HepG2 (cell line): ENCODE data around the gene ACACA. TPM values are rescaled to one million over a fixed set of nuclear protein-coding genes. Genes with fewer than 3 reads are reported as not detected.
A peak's percentile ranks its signal among the peaks of the same experiment; 100 is the strongest.

Experiments
- ATAC-seq: fragments of 200-7000 bp; cut with Tn5 transposase; 3 replicates; pipeline ENCODE4 v1.9.1; 2020; ENCODE audit warnings: mild to moderate bottlenecking, moderate library complexity
- BruUV-seq: library from RNA; stranded (reverse); fragments of 400-500 nt; replicated peaks from 2 replicates; lab custom pipeline; 2021; lab: Mats Ljungman, UMichigan
- CTCF ChIA-PET: fragments of 300-600 bp; formaldehyde crosslinking; extraction: SDS; loops from one replicate; lab custom pipeline; 2021; ENCODE audit warnings: low total read pairs, inconsistent platforms, low intra/inter-chr PET ratio; lab: Yijun Ruan, JAX
- POLR2A ChIA-PET: fragments of 350-600 bp; sonication (Branson Sonifier 250); formaldehyde crosslinking; loops from one replicate; lab custom pipeline; 2020; ENCODE audit warnings: antibody characterized with exemption, inconsistent platforms; lab: Yijun Ruan, JAX
- DNase-seq: peaks from one replicate; pipeline ENCODE4 v3.0.0-alpha.2; 2015; ENCODE audit warnings: low spot score
- FAIRE-seq: peaks from 3 replicates; lab custom pipeline; 2011; peaks lifted over from hg19 to GRCh38; lab: Jason Lieb, UNC
- H2AFZ ChIP-seq: one replicate; pipeline ENCODE4 v1.6.1; 2011; ENCODE audit warnings: low read length, inconsistent platforms
- H3K27ac ChIP-seq: fragments of 300-600 bp; 3 replicates; pipeline ENCODE4 v1.8.0; 2011; ENCODE audit warnings: mixed run types, mild to moderate bottlenecking, mixed read lengths, low read length, inconsistent platforms; ENCODE audit not compliant: insufficient read depth; ENCODE audit errors: extremely low read length
- H3K27me3 ChIP-seq, 2 experiments: fragments of 200-600 bp in 1 of 2; 2 replicates in 1 of 2; 3 replicates in 1 of 2; pipeline versions ENCODE4 v1.6.0 to v1.8.0; 2011; ENCODE audit warnings: low read length in 2 of 2, mild to moderate bottlenecking in 2 of 2, moderate library complexity in 2 of 2, inconsistent platforms in 1 of 2; ENCODE audit not compliant: insufficient read depth in 2 of 2, control insufficient read depth in 1 of 2
- H3K36me3 ChIP-seq, 2 experiments: fragments of 200-600 bp in 1 of 2; replicated peaks in 1 of 2; 2 replicates in 1 of 2; 3 replicates in 1 of 2; pipeline versions ENCODE4 v1.5.1 to v1.8.0; 2011; ENCODE audit warnings: low read length in 2 of 2, inconsistent platforms in 1 of 2; ENCODE audit not compliant: insufficient read depth in 2 of 2, control insufficient read depth in 1 of 2
- H3K4me1 ChIP-seq: 2 replicates; pipeline ENCODE4 v1.5.1; 2012; ENCODE audit warnings: low read length, inconsistent platforms; ENCODE audit not compliant: insufficient read depth
- H3K4me2 ChIP-seq: 2 replicates; pipeline ENCODE4 v1.6.0; 2011; ENCODE audit warnings: low read depth, low read length, inconsistent platforms
- H3K4me3 ChIP-seq, 3 experiments: fragments of 200-600 bp in 1 of 3; sonication (generic), shearing (Covaris generic) in 1 of 3; replicated peaks in 1 of 3; 2 replicates each; pipeline ENCODE4 v1.5.1; 2011 to 2016; ENCODE audit warnings: low read length in 3 of 3, inconsistent platforms in 2 of 3, low read depth in 2 of 3, mild to moderate bottlenecking in 2 of 3, control low read depth in 1 of 3, mixed read lengths in 1 of 3; ENCODE audit not compliant: insufficient read depth in 1 of 3
- H3K79me2 ChIP-seq: one replicate; pipeline ENCODE4 v1.6.1; 2011; ENCODE audit warnings: low read length, inconsistent platforms; ENCODE audit not compliant: insufficient read depth
- H3K9ac ChIP-seq: 2 replicates; pipeline ENCODE4 v1.6.0; 2011; ENCODE audit warnings: mild to moderate bottlenecking, low read depth, low read length, inconsistent platforms; ENCODE audit not compliant: insufficient read depth
- H3K9me3 ChIP-seq: 2 replicates; pipeline ENCODE4 v1.5.1; 2012; ENCODE audit warnings: mild to moderate bottlenecking, low read length
- H4K20me1 ChIP-seq: 2 replicates; pipeline ENCODE4 v1.6.0; 2011; ENCODE audit warnings: inconsistent platforms, mild to moderate bottlenecking, low read length, moderate library complexity; ENCODE audit not compliant: insufficient read depth
- FOXA1 ChIP-seq, 2 experiments: fragments of 450-650 bp in 1 of 2; sonication (generic) in 1 of 2; formaldehyde crosslinking in 1 of 2; IDR thresholded peaks; 2 replicates each; pipeline versions ENCODE4 v1.4.0 to v1.6.1; 2016 to 2020; ENCODE audit warnings: missing genetic modification reagents in 1 of 2
- FOXA3 ChIP-seq: IDR thresholded peaks from 2 replicates; pipeline ENCODE4 v1.6.1; 2016; ENCODE audit warnings: missing genetic modification reagents, missing compliant biosample characterization
- GATAD2A ChIP-seq: IDR thresholded peaks from 2 replicates; pipeline ENCODE4 v1.6.1; 2016
- HDAC2 ChIP-seq: sonication (generic); formaldehyde crosslinking; IDR thresholded peaks from 2 replicates; pipeline ENCODE4 v1.4.0; 2020; ENCODE audit warnings: missing genetic modification reagents
- IRF9 ChIP-seq: sonication (generic); formaldehyde crosslinking; IDR thresholded peaks from 2 replicates; pipeline ENCODE4 v1.8.0; 2022; ENCODE audit warnings: missing genetic modification reagents, mild to moderate bottlenecking, borderline replicate concordance
- RBM22 ChIP-seq: fragments of 200-400 bp; formaldehyde crosslinking; optimal IDR thresholded peaks from 2 replicates; pipeline ENCODE3; 2017; ENCODE audit warnings: mild to moderate bottlenecking, low read length, moderate library complexity
- ZBTB8A ChIP-seq: sonication (generic); formaldehyde crosslinking; IDR thresholded peaks from 2 replicates; pipeline ENCODE4 v1.4.0; 2020; ENCODE audit warnings: mild to moderate bottlenecking, low read depth, missing genetic modification reagents, borderline replicate concordance
- ZNF263 ChIP-seq: sonication (generic); formaldehyde crosslinking; IDR thresholded peaks from 2 replicates; pipeline ENCODE4 v1.4.0; 2020; ENCODE audit warnings: missing genetic modification reagents
- ZNF335 ChIP-seq: sonication (generic); formaldehyde crosslinking; IDR thresholded peaks from 2 replicates; pipeline ENCODE4 v1.4.0; 2020; ENCODE audit warnings: missing genetic modification reagents
- ZNF513 ChIP-seq: sonication (generic); formaldehyde crosslinking; conservative IDR thresholded peaks from 2 replicates; pipeline ENCODE4 v1.5.0; 2020; ENCODE audit warnings: missing genetic modification reagents
- ZNF546 ChIP-seq: sonication (generic); formaldehyde crosslinking; conservative IDR thresholded peaks from 2 replicates; pipeline ENCODE4 v1.8.1; 2023; ENCODE audit warnings: mild to moderate bottlenecking, missing genetic modification reagents
- WGBS: methylation state at CpG from one replicate; pipeline ENCODE4 v1.1.6; 2017; ENCODE audit warnings: low lambda C conversion rate; 5-methylcytosine and 5-hydroxymethylcytosine counted together
- in situ Hi-C: cut with HindIII; loops from 2 replicates; pipeline ENCODE4 v1.10.0; 2017; ENCODE audit warnings: low pct_unique_long_range_greater_than_20kb; ENCODE audit not compliant: extremely low pct_ligation_motif_present
- intact Hi-C: fragments of 100-400 bp; cut with micrococcal nuclease; formaldehyde crosslinking; loops from one replicate; pipeline ENCODE4 v1.10.0; 2022; ENCODE audit not compliant: unreplicated experiment
- polyA plus RNA-seq, 8 experiments: library from polyadenylated mRNA; depleted of rRNA in 3 of 8; stranded (reverse) in 7 of 8; unstranded in 1 of 8; fragments of >200 nt; fragmentation: Illumina TruSeq in 4 of 8; extraction: Trizol in 4 of 8; gene quantifications; 2 replicates each; pipeline versions ENCODE4 v1.2.1 to v1.2.3, GENCODE V29; 2011 to 2016; ENCODE audit warnings: low read depth in 4 of 8, missing spikeins in 1 of 8, mixed read lengths in 1 of 8; ENCODE audit not compliant: insufficient read depth in 1 of 8
- total RNA-seq, 5 experiments: library from RNA; depleted of rRNA; stranded (reverse); fragments of >200 nt; fragmentation: Illumina TruSeq; extraction: Trizol; gene quantifications; 2 replicates each; pipeline ENCODE4 v1.2.3, GENCODE V29; 2016; ENCODE audit warnings: low read depth in 1 of 5
- TF ChIP-seq, protein P1 (sequence below): sonication (generic); formaldehyde crosslinking; IDR thresholded peaks from 2 replicates; pipeline ENCODE4 v1.4.0; 2020; ENCODE audit warnings: mild to moderate bottlenecking, missing genetic modification reagents
- TF ChIP-seq, protein P2 (sequence below): IDR thresholded peaks from 2 replicates; pipeline ENCODE4 v1.6.1; 2016; ENCODE audit warnings: low read depth, missing genetic modification reagents, missing compliant biosample characterization

Gene ACACA
- total and polyA plus RNA-seq, 2 of the 13 experiments (the other 11 are each of a cell fraction or from before 2014, with no cell fraction given): 39.2 to 47.2 TPM

- TF ChIP-seq, protein P1, sequence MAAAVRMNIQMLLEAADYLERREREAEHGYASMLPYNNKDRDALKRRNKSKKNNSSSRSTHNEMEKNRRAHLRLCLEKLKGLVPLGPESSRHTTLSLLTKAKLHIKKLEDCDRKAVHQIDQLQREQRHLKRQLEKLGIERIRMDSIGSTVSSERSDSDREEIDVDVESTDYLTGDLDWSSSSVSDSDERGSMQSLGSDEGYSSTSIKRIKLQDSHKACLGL (CRISPR knock-in tag): no peak
- no peak for TF ChIP-seq IRF9 (CRISPR knock-in tag)
- TF ChIP-seq RBM22: no peak
- TF ChIP-seq ZNF263: no peak
- TF ChIP-seq ZNF513 (CRISPR knock-in tag): no peak
- TF ChIP-seq ZNF546 (CRISPR knock-in tag): no peak
These were observed 235.7 kb downstream of the ACACA start (continued) for GRCh38 chr17:37170881-37171425.

DNA sequence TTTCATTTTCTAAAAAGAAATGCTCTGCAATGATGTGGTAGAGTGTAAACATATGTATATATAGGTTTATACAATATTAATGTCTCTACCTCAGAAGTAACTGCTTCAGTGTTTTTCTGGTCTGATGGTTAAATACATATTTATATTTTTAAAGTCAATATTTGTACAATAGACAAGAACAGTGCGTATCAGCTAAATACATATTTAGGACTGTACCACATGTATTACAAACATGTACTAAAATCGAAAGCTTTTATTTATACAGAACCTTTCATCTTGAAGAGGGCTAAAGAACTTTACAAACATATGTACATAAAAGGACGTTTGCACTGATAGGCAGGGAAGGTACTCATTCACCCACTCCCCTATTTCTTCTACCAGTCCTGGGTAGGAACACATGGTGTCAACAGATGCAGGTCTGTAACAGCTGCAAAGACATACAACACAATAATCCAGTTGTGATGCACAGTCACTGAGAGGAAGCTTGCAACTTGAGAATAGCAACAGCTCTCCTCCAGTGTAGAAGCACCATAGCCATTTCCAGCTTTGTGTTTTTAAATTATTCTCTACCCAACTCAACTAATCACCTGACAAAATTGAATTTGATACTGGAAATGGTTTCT, 237.8 kb downstream of the ACACA start:
- WGBS: 30% methylated on average over 3 of the region's 3 CpGs
- DNase-seq (peak; percentile 7), FAIRE-seq (no peak), ATAC-seq (peak; percentile 52; the same call in 2 of the 3 replicates)
- H3K27ac ChIP-seq: no peak overlapping the region
- H3K9ac ChIP-seq: 0 out of 2 replicates have a peak overlapping the region, but pooled peaks have one; percentile 4
- BruUV-seq: no TSS peak
- H3K4me3 ChIP-seq: no peak overlapping the region
- ChIA-PET CTCF (no interaction called here), POLR2A (no interaction called here)
- no peaks in the 10 kb centered on the region for H3K9me3 ChIP-seq
- no peak overlapping the region for H3K4me2 ChIP-seq
- no peaks in the 10 kb centered on the region for H3K27me3 ChIP-seq
- in situ Hi-C loops: no loop called here
- peaks cover 10% of the 10 kb centered on the region; the same call in 1 of the 2 replicates for H3K4me1 ChIP-seq
- intact Hi-C loops: no loop called here
- H3K79me2 ChIP-seq: no peaks in the 10 kb centered on the region
- no peak overlapping the region for H2AFZ ChIP-seq
- H3K36me3 ChIP-seq: peaks cover 1 to 16% of the 10 kb centered on the region in 2 experiments; a peak in 4 of 5 replicates
- no peaks in the 10 kb centered on the region for H4K20me1 ChIP-seq
- TF ChIP-seq FOXA3 (CRISPR knock-in tag) (peak; percentile 31; the same call in 1 of the 2 replicates), HDAC2 (CRISPR knock-in tag) (no peak), ZBTB8A (CRISPR knock-in tag) (no peak), FOXA1 (IDR thresholded peaks at IDR 0.05) (peak; percentile 68; the same call in 1 of the 2 replicates), FOXA1 (CRISPR knock-in tag; IDR thresholded peaks at IDR 0.05) (no peak), GATAD2A (CRISPR knock-in tag) (0 out of 2 replicates have a peak, but pooled peaks have one; percentile 17), ZNF335 (CRISPR knock-in tag) (no peak)
- TF ChIP-seq, protein P2, sequence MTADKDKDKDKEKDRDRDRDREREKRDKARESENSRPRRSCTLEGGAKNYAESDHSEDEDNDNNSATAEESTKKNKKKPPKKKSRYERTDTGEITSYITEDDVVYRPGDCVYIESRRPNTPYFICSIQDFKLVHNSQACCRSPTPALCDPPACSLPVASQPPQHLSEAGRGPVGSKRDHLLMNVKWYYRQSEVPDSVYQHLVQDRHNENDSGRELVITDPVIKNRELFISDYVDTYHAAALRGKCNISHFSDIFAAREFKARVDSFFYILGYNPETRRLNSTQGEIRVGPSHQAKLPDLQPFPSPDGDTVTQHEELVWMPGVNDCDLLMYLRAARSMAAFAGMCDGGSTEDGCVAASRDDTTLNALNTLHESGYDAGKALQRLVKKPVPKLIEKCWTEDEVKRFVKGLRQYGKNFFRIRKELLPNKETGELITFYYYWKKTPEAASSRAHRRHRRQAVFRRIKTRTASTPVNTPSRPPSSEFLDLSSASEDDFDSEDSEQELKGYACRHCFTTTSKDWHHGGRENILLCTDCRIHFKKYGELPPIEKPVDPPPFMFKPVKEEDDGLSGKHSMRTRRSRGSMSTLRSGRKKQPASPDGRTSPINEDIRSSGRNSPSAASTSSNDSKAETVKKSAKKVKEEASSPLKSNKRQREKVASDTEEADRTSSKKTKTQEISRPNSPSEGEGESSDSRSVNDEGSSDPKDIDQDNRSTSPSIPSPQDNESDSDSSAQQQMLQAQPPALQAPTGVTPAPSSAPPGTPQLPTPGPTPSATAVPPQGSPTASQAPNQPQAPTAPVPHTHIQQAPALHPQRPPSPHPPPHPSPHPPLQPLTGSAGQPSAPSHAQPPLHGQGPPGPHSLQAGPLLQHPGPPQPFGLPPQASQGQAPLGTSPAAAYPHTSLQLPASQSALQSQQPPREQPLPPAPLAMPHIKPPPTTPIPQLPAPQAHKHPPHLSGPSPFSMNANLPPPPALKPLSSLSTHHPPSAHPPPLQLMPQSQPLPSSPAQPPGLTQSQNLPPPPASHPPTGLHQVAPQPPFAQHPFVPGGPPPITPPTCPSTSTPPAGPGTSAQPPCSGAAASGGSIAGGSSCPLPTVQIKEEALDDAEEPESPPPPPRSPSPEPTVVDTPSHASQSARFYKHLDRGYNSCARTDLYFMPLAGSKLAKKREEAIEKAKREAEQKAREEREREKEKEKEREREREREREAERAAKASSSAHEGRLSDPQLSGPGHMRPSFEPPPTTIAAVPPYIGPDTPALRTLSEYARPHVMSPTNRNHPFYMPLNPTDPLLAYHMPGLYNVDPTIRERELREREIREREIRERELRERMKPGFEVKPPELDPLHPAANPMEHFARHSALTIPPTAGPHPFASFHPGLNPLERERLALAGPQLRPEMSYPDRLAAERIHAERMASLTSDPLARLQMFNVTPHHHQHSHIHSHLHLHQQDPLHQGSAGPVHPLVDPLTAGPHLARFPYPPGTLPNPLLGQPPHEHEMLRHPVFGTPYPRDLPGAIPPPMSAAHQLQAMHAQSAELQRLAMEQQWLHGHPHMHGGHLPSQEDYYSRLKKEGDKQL (CRISPR knock-in tag): 0 out of 2 replicates have a peak, but pooled peaks have one; percentile 43
